CD1c-positive myeloid dendritic cell (primary cell): ENCODE results near the gene CPN2.

Experiments
- DNase-seq: peaks from one replicate; pipeline ENCODE4 v3.0.0-alpha.2; 2016; ENCODE audit errors: extremely low spot score

CPN2 gene

DNA sequence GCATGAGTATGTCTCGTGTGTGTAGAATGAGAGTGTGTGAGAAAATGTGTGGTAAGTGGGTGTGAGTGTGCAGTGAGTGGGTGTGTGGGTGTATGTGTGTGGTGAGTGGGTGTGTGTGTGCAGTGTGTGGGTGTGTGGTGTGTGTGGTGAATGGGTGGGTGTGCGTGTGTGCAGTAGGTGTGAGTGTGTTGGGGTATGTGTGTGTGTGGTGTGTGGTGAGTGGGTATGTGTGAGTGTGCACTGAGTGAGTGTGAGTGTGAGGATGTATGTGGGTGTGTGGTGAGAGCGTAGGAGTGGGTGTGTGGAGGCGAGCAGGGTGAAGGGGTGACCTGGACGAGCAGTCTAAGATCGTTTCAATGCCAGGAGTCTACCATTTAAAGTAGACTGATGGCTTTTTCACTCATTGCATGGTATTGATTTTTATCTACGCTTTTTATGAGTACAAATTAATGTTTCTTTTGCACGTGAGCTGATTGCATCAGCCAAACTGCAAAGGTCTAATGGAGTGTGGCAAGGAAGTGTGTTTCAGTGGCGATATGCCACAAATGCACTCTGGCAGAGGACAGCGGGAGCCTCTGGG, 1.6 kb upstream of the CPN2 start:
- DNase-seq: no peak

DNA sequence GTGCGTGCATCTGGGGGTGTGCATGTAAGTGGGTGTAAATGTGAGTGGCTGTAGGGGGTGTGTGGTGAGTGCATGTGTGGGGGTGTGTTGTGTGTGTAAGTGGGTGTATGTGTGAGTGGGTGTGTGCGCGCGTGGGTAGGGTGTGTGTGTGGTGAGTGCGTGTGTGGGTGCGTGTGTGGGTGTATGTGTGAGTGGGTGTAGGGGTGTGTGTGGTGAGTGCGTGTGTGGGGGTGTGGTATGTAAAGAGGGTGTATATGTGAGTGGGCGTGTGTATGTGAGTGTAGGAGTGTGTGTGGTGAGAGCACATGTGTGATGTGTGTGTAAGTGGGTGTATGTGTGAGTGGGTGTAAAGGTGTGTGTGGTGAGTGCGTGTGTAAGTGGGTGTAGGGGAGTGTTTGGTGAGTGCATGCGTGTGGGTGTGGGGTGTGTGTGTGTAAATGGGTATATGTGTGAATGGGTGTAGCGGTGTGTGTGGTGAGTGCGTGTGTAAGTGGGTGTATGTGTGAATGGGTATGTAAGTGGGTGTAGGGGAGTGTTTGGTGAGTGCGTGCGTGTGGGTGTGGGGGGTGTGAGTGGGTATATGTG, 916 bp upstream of the CPN2 start:
- no peak for DNase-seq

DNA sequence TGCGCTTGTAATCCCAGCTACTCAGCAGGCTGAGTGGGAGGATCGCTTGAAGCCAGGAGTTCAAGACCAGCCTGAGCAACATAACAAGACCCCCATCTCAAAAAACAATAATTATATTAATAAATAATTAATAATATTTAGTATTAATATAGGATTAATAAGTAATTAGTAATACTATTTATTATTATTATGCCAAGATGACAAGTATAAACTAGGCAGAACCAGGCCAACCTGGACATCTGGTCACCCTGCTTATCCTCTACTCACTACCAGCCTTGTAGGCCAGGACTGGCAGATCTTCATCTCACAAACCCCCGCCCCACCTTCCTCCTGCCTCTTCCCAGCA, 429 bp downstream of the CPN2 start:
- no peak for DNase-seq

DNA sequence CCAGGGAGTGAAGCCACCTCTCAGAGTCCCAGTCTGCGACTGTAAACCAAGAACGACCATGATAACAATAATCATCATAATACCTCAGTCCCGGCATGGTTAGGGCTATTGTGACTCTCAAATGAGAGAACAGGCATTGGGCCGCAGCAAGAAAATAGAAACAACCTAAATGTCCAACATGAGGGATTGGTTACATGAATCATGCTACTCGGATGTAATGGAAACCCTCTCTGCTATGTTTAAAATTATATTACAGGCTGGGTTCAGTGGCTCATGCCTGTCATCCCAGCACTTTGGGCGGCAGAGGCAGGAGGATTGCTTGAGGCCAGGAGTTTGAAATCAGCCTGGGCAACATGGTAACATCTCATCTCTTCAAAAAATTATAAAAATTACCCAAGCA, 2.8 kb downstream of the CPN2 start:
- no peak for DNase-seq

DNA sequence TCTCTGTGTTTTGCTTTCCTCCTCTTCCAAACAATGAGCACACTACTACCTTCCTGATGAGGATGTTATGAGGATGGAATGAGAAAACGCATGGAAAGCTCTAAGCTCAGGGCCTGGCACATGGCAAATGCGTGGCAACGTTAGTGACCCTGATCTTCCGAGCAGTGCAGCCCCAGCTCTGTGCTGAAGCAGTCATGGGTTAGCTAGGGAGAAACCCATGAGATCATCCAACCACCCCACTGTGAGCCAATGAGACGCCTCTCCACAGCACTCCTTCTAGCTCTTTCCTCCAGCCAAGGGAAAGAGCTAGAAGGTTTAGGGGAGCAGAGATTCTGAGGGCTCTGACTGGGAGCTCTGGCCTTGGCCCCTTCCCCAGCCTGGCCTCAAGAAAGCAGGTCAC, 4.5 kb downstream of the CPN2 start:
- no peak for DNase-seq

DNA sequence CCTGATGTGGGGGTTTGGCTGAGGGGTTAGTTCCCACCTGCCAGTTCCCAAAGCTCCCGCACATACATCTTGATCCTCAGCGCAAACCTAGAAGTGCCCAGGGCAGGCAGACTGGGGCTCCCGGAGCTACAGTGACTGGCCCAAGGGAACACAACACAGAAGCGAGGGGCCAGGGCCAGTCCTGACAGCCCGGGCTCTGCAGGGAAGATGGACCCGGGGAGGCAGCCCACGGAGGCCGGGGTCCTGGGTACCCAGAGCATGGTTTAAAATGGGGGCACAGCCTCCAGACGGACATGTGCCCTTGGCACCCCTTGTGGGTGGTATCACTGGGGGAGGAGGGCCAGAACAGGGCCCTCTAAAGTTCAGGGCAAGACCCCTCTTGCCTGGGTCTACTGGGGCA, 5.1 kb downstream of the CPN2 start:
- DNase-seq: no peak

DNA sequence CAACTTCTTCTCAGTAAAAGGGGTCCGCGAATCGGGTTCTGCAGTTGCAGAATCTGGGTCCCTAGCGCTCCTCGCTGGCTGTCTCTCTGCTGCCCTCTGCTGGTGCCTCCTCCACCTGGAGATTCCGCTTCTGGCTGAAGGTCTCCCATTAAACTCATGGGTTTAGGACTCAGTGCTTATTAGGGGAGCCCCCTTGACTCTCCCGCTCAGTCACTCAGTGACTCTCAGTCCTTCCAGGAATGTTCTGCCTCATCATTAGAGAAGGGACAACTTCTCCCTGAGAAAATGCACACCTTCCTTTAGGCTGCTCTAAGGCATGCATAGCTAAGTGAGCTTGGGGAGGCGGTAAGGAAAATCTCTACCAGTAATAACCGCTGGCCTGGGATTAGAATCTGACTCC, 7.1 kb downstream of the CPN2 start:
- DNase-seq: peak; percentile 67

DNA sequence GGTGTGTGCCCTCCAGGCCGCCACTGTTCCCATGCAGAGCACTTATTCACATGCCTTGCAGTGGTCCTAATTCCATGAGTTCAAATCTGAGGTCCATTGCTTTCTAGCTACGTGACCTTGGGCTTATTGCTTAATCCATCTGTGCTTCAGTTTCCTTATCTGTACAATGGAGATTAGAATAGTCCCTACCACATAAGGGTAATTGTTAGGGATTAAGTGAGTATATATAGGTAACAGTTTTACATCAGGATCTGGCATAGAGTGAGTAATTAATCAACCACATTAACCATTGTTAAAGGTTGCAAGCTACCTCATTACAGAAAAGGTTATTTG, 7.6 kb downstream of the CPN2 start:
- no peak for DNase-seq

DNA sequence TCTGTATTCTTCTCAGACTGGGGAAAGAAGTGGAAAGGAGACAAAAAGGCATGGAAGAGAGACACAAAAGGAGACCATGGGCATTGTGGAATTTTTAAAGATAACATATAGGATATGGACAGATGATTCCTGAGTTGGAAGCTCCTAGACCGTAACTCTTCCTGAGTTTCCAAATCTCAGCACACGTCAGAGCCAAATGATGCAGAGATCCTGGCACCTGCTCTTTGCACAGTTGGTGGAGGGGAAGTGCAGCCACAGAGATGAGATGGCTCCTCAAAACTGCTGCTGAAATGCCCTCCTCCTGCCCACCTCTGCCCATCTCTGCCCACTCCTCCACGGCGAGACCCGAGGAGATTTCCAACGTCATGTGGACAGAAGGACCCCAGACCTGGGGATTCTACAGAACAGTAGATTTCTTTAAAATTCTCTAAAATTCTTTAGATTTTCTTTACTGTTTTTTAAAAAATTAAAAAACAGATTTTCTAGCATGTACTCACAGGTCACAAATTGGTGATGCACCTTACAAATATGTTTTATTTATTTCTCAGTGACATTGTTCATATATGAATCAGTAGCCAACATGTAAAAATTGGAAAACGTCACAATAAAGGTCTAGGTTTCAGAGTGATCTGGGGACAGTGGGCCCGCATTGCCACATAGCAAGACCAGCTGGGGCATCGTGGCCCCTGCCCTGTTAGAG, 8.1 kb downstream of the CPN2 start:
- DNase-seq: no peak

DNA sequence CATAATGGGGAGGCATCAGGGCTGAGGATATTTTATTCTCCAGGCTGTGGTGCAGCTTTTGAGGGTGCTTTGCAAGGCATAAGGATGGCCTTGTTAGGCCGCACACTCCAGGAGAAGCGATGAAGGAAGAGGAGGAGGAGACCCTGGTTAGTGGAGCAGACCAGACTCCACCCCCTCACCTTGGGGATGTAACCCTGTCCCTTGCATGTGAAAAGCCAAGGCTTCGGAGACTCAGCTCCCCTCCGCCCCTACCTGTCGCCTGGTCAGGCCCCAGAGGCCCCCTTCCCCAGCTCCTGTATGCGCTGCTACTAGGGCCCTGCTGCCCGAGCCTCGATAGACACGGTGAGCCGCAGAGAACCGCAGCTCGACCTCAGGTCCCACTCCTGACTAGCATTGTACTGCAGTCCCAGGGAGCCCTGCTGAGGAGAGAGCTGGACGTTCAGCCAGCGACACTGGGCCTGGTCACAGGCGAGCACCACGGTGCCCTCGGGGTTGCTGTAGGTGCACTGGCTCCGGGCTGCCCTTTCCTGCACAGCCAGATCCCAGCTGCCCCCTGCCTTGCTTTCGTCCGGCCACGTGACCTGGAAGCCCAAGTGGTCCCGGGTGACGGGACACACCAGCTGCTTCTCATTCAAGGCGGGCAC, 10.2 kb downstream of the CPN2 start:
- no peak for DNase-seq

DNA sequence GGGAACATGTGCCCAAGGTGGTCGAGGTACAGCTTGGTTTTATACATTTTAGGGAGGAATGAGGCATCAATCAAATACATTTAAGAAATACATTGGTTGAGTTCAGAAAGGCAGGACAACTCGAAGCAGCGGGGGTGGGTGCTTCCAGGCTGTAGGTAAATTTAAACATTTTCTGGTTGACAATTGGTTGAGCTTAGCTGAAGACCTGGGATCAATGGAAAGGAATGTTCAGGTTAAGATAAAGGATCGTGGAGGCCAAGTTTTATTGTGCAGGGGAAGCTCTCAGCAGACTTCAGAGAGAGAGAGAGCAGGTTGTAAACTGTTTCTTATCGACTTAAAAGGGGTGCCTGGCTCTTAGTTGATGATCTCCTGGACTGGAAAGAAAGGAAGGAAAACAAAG, 11.3 kb downstream of the CPN2 start:
- DNase-seq: no peak

DNA sequence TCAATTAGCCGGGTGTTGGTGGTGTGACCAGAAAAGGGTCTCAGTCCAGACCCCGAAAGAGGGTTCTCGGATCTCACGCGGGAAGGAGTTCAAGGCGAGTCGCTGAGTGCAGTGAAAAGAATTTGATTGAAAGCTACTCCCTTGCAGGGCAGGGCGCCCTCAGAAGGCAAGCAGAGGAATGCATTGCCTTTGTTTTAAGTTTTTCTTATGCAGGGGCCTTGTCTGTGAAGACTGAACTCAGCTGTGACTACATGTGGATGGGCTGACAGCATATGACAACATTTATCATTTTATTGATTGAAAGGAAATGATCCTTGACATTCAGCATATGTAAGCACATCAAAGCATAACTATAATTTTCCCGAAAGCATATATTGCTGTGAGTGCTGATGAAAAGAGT, 11.8 kb downstream of the CPN2 start:
- no peak for DNase-seq

DNA sequence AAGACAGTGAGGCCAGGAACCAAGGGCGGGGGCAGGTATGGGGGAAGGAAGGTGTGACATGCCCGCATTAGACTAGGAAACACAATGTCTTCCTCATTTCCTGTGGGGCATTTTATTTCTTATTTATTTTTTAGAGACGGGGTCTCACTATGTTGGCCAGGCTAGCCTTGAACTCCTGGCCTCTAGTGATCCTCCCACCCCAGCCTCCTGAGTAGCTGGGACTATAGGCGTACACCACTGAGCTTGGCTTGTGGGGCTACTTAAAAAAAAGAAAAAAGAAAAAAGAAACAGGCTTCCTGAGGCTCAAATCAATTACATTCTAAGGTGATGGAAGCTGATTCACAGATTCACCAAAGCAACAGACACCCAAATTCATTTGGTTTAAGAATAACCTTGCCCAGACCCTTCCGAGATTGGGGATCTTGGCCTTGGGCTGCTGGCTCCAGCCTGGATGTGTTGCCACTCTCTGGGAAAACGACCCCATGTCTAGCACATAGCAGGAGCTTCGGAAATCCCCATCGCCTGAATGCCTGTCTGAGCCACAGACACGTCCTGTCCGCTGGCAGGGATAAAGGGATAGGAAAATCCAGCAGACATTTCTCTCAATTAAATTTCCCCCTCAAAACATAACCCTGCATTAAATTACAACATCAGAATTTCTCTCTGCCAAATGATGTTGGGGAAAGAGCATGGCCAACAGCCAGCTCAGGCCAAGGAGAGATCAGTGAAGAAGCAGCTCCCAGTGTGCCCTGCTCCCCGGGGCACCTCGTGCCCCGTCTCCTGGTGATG, 13.0 kb downstream of the CPN2 start:
- no peak for DNase-seq

DNA sequence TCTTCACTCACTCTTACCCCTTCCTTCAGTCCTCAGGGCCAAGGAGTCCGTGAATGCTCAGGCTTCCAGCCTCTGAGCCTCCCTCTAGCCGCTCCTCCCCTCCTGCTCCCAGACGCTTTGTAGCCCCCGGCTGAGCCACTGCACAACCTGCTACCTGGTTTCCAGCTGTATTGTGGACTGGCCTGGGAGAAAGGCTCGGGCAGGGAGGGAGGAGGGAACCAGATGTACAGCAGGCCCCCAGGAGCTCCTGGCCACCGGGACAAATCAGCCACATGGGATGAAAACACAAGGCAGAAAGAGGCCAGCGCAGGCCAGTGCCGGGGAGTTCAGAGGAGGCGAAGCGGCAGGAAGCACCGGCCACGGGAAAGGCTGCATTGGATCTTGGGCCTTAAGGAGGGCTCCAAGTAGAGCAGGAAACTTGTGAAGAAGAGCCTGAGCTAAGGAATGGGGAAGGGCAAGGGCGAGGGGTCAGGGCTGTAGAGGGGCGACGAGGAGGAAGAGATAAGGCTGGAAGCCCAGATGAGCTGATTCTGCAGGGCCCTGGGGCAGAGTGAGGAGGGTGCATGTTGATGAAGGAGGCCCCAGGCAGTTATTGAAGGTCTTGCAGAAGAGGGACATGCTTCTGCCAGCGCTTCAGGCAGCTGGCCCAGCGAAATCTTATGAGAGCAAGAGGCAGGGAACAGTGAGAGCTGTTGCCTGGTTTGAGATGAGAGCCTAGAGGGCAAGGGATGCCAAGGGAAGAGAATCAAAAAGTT, 14.3 kb downstream of the CPN2 start:
- DNase-seq: no peak

DNA sequence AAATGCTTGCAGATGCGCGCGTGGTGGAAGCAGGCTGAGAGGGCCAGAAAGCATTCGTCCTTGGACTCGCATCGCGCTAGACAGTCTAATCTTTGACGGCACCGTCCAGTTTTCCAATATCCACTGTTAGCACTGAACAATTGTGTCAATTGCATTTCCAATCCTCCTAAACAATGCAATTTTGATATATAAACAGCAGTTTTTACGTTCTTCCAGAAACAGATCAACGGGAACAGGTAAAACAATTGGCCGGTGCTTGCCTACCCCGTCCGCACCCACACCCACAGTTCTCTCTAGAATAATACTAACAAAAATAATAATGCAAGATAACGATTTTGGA, 17.2 kb downstream of the CPN2 start:
- DNase-seq: no peak

DNA sequence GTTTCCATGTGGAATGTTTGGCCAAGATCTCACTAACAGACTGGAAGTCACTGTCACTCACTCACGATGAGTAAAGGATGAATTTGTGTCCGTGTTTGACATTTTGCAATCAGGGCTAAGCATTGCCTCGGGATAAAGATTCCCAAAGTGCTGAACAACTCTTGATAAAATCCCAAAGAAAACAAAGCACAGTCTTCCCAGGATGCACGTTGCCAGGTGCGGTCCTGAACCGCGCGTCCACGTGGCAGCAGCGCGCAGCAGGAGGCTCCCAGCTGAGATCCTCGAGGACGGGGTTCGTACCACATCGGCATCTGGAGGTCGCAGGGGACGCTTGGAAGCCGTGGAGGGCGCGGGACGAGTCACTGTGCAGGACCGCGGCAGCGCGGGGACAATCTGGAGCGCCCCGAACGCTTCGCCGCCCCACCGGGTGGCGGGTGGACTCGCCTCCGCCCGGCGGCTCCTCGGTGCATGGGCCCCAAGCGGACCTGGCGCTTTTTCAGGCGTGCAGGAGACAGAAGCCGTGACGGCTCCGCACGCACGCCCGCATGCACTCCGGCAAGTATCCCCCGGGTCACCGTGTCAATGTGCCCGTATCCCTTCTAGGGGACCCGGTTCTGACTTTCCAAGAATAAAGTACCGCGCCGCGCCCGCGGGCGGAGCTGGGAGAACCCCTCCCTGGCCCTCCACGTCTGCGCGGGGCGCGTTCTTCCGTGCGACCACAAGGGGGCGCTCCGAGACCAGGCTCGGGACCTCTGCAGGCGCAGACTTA, 17.7 kb downstream of the CPN2 start:
- peak; percentile 91 for DNase-seq

DNA sequence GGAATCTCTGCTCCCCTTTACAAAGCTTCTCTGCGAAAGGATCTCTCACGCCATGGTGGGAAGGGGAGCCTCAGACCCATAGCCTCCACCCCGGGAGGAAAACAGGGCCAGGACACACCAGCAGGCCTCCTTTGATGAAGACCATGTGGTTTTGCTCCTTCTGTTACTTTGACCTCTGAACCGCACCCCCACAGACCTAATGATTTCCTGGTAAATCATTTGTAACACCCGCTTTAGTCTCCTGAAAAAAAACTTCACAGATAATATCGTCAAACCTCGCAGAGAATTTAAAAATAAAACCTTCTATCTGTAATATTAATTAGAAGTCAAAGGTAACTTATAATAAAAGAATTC, 18.3 kb downstream of the CPN2 start:
- DNase-seq: no peak

DNA sequence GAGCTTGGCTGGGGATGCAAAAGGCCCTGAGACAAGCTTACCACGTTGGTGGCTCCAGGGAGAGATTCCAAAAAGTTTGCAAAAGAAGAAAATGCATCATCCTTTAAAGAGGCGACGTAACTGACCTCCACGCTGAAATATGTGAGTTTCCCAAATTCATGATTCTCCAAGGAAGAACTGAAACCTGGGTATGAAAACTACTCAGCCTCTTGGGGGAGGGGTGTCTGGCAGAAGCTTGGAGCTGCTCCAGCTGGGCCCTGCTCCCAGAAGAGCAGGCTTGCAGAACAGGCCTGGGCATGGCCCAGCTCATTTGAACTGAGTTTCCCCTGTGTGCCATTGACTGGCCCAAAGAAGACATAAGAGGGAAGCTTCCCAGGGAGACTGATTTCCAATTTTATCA, 20.5 kb downstream of the CPN2 start:
- peak; percentile 87 for DNase-seq

DNA sequence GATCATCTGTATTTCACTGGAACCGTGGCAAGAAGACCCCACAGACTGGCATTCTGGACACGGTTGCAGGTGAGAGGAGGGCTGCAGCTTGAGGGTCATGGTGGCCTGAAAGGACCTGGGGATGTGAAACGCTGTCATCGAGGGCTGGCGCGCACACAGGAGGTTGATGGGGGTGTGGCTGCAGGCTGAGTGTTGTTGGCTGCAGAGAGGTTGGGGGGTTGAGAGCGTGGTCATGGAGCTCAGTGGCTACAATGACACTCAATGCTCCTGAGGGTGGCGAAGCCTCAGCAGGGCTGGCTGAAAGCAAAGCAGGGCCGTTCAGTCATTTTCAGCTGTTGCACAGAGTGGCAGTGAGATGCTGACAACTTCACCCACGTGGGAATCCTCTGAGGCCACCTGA, 21.0 kb downstream of the CPN2 start:
- DNase-seq: no peak

DNA sequence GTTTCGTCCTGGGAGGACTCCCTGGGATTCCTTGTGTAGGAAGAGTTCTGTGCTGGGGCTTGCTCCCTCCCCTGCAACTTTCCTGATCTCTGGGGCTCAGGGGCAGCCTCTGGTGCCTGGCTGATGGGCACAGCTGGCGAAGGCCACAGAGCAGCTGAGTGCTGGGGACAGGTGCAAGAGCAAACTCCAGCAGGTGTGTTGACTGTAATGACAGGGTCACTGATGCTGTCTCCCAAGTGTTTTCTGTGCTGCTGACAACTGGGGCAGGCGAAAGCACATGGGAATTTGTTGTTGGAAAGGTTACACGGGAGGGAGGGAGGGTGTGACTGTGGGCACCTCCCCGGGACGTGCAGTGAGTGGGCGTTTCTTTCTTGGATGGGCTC, 21.6 kb downstream of the CPN2 start:
- no peak for DNase-seq

DNA sequence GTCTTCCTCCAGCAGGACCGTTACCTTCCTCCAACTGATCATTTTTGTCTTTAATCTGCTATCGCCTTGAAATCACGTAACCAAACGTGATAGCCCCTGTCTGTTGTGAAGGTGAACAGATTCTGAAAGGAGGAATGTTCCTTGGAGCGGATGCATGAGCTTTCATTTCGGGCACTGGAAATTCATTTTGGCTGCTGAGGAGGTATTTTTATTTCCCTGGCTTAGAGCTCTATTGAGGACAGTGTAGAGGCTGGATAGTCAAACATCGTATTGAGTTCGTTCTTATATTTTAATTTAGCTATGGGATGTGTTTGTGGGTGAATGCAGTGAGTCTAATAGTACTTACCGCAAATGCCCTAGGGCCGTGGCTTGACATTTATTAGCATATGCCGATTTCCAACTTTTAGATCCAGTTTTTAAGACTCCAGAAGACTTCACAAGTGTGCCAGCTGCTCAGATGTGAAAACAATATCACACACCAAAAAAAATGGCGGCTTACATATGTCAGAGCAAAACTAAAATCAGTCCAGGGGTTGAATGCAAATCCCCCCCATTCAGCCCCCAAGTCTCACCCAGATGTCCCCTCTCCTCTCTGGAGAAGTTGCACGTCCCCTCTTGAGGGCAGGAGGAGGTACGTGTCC, 22.1 kb downstream of the CPN2 start:
- DNase-seq: no peak
